Measurements from ENCODE around the gene PRKG2.

PRKG2 gene, protein sequence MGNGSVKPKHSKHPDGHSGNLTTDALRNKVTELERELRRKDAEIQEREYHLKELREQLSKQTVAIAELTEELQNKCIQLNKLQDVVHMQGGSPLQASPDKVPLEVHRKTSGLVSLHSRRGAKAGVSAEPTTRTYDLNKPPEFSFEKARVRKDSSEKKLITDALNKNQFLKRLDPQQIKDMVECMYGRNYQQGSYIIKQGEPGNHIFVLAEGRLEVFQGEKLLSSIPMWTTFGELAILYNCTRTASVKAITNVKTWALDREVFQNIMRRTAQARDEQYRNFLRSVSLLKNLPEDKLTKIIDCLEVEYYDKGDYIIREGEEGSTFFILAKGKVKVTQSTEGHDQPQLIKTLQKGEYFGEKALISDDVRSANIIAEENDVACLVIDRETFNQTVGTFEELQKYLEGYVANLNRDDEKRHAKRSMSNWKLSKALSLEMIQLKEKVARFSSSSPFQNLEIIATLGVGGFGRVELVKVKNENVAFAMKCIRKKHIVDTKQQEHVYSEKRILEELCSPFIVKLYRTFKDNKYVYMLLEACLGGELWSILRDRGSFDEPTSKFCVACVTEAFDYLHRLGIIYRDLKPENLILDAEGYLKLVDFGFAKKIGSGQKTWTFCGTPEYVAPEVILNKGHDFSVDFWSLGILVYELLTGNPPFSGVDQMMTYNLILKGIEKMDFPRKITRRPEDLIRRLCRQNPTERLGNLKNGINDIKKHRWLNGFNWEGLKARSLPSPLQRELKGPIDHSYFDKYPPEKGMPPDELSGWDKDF

DNA sequence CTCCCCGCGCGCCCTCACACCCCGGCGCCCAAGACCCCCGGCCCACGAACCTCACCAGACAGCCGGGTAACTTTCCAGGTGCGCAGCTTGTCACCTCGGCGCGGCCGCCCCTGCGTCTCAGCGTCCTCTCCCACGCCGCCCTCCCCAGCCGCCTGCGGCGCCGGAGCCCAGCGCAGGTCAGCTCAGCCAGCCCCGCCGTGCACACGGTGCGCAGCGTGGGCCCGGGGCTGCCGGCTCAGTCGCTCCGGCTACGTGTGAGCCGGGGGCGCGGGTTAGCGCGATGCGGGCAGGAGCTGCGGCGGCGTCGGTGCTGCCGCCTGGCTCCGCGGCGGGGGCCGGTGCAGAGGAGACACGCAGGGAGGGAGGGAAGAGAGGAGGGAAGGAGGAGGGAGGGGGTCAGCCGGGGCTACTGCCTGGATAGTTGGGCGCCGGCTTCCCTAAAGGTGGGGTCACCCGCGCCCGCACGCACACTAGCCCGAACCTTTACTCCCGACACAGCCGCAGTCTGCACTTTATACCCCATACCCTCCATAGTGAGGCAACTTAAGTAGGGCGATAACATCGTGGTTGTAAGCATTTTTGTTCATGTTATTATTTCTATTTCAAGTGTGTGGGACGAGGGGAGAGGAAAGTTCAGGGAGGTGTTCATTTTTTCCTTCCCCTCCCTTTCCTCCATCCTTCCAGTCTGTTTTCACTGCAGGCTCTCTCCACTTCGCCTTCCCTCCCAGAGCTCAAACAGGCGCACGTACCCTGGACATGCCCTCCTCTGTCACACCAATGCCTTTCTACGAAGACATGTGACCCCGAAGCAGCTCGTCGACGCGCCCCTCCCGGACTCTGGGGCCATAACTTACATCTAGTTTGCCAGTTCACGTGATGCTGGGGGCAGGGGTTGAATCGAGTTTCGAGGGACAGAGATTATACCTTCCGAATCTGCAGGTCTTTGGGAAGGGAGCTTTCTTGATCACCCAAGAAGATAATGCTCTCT lies at the start of gene PRKG2:
TSS of gene PRKG2 (minus strand) at position 342 of the 988 bp plus-strand sequence. CDS start 10,175 bp downstream, outside the sequence.
- Histone ChIP-seq H3K4me1 (no peaks in the 10 kb centered on the region), H3K27ac (no peak within 1 kb of the TSS), H3K4me3 (no peak within 1 kb of the TSS), H3K4me2 (no peak within 1 kb of the TSS), H3K9me3 (replicated peaks in 1 of 11) (peaks cover 0 to 18% (median 10%) of the 10 kb centered on the region in 11 experiments; a peak in 8 of 22 replicates), H3K36me3 (no peaks in the 10 kb centered on the region), H3K9ac (no peak within 1 kb of the TSS), H3K27me3 (no peaks in the 10 kb centered on the region), H4K20me1 (no peaks in the 10 kb centered on the region)
- no peak for TF ChIP-seq Cebpa-rat (IDR thresholded peaks at IDR 0.05)

- TF ChIP-seq Cebpa-rat (IDR thresholded peaks at IDR 0.05), result no peak
- Histone ChIP-seq H3K4me1 (peaks cover 0 to 7% (median 0%) of the 10 kb centered on the region in 10 experiments; a peak in 2 of 20 replicates), H4K20me1 (no peaks in the 10 kb centered on the region), H3K27ac (no peak overlapping the region), H3K36me3 (no peaks in the 10 kb centered on the region), H3K9me3 (replicated peaks in 1 of 11) (no peaks in the 10 kb centered on the region; a peak in 1 of 22 replicates), H3K4me2 (no peak overlapping the region), H3K27me3 (no peaks in the 10 kb centered on the region), H3K9ac (no peak overlapping the region), H3K4me3 (no peak overlapping the region)
These were observed 45.5 kb upstream of the PRKG2 start for GRCh38 chr4:81260443-81261101.

DNA sequence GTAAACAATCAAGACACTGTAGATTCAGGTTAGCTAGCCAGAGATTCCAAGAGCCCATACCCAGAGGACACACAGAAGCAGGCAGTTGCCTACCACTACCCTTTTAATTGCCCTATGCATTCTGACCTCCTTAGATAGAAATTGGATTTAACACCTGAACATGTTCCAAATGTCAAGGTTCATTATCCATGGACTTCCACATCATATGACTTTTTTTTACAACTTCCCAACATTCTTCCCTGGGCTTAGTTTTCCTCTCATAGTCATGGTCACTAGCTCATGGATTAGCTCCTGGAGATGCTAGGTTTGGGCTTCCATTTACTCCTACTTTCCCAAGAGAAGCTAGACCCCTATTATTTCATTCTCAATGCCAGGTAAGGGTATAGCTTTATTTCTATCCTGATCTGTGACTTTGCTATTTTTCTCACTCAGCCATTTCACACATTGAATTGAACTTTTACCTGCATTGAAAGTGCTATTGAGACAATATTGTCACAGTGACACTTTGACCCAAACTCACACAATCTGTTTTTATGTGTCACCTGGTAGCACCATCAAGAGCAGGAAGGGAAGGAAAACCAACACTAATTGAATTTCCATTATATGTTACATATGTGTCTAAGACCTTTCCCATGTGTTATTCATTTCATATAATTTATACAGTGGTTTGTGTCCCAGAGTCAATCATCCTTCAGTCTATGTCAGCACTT lies 44.0 kb upstream of the PRKG2 start:
- Histone ChIP-seq H3K9ac (no peak overlapping the region), H3K27me3 (no peaks in the 10 kb centered on the region), H3K4me1 (peaks cover 0 to 7% (median 0%) of the 10 kb centered on the region in 10 experiments; a peak in 2 of 20 replicates), H3K27ac (no peak overlapping the region), H3K4me3 (no peak overlapping the region), H3K36me3 (no peaks in the 10 kb centered on the region), H3K9me3 (replicated peaks in 1 of 11) (no peaks in the 10 kb centered on the region), H4K20me1 (no peaks in the 10 kb centered on the region), H3K4me2 (no peak overlapping the region)
- no peak for TF ChIP-seq Cebpa-rat (IDR thresholded peaks at IDR 0.05)

DNA sequence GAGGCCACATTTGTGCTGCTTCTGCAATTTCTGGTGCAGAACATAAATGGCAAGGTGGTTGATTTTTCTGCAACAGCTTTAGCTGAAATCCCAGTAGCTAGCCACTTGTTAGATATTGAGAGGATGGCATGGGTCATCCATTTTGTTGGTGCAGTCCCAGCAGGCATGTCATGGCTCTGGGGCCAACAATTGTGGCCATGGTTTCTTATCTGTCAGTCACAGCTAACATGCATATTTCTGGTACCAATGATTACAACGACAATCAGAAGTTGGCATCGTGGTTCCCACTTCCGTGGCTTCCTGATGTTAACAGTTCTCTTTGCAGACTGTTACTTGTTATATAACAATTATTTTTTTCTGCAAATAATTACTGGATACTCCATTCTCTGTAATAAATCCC lies 42.8 kb upstream of the PRKG2 start:
- no peak overlapping the region for H3K27ac ChIP-seq
- no peak for TF ChIP-seq Cebpa-rat (IDR thresholded peaks at IDR 0.05)
- H3K9ac ChIP-seq, result no peak overlapping the region
- no peaks in the 10 kb centered on the region for H3K36me3 ChIP-seq
- H4K20me1 ChIP-seq, result no peaks in the 10 kb centered on the region; a peak in 1 of 22 replicates
- no peak overlapping the region for H3K4me3 ChIP-seq
- H3K27me3 ChIP-seq, result no peaks in the 10 kb centered on the region
- H3K4me1 ChIP-seq, result peaks cover 0 to 7% (median 0%) of the 10 kb centered on the region in 10 experiments; a peak in 2 of 20 replicates
- H3K9me3 ChIP-seq (replicated peaks in 1 of 11), result no peaks in the 10 kb centered on the region
- peak overlapping the region in 1 of 11 experiments; percentile 38; a peak in 1 of 22 replicates for H3K4me2 ChIP-seq

DNA sequence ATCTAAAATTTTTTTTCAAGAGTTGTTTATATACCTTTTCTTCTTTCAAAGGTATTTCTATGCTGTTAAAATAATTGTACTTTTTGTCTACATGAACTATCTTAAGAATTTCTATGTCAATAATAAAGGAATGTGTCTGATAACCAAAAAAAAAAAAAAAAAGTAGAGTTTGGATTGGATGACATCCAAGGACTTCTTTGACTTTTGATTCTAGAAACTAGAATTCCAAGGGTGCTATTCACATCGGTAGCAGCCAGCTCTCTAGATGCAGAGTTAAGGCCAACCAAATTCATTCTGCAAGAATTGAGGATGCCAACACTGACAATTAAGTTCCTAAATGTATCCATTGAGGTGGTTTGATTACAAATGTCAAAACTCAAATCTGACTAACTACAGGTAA lies 42.0 kb upstream of the PRKG2 start:
- Histone ChIP-seq H3K36me3 (no peaks in the 10 kb centered on the region), H3K4me3 (no peak overlapping the region), H3K27ac (no peak overlapping the region), H3K4me2 (no peak overlapping the region), H3K4me1 (peaks cover 0 to 7% (median 0%) of the 10 kb centered on the region in 10 experiments; a peak in 2 of 20 replicates), H3K9ac (no peak overlapping the region), H3K27me3 (no peaks in the 10 kb centered on the region), H3K9me3 (replicated peaks in 1 of 11) (no peaks in the 10 kb centered on the region), H4K20me1 (no peaks in the 10 kb centered on the region; a peak in 1 of 22 replicates)
- TF ChIP-seq Cebpa-rat (IDR thresholded peaks at IDR 0.05), result no peak

DNA sequence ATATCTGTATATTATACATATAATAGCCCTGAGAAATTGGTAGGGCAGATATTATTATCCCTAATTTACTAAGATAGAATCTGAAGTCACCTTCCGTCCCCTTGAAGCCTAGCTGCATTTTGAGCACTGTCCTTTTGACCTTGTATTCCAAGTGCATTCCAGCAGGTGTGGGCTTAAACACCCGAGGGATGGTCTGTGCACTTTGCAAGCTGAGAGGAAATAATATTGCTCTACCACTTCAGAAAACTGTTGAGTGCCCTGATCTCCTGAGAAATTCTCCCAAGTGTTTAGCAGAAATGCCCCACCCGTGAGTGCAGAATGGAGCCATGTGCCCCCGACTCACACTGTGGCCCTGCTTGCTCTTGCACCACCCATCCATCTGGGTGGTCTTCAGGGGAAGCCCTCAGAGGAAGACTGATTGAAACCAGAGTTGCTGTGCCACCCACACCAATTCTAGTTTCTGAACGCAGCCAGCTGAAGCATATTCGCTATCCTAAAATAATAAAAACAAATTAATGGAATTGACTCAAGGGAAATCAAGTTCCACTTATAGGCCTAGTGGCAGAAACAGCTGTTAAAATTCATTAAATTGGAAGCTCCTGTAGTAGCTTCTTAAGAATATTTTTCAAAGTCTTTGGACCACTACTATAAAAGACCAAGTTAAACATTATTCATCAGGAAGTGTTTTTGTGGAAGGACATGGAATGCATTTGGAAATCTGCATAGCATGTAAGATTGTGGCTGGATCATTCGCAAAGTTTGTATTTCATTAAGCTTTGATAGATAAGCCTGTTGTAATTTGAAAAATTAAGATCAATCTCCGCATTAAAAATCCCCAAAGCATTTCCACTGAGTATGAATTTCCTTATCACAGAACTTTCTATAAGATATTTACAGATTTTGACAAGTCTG lies 41.3 kb upstream of the PRKG2 start:
- Histone ChIP-seq H3K27me3 (no peaks in the 10 kb centered on the region), H3K9ac (no peak overlapping the region), H3K27ac (no peak overlapping the region), H3K4me3 (no peak overlapping the region), H3K4me1 (peaks cover 0 to 7% (median 0%) of the 10 kb centered on the region in 10 experiments; a peak in 2 of 20 replicates), H3K9me3 (replicated peaks in 1 of 11) (no peaks in the 10 kb centered on the region), H3K36me3 (no peaks in the 10 kb centered on the region), H3K4me2 (no peak overlapping the region), H4K20me1 (no peaks in the 10 kb centered on the region; a peak in 1 of 22 replicates)
- no peak for TF ChIP-seq Cebpa-rat (IDR thresholded peaks at IDR 0.05)

DNA sequence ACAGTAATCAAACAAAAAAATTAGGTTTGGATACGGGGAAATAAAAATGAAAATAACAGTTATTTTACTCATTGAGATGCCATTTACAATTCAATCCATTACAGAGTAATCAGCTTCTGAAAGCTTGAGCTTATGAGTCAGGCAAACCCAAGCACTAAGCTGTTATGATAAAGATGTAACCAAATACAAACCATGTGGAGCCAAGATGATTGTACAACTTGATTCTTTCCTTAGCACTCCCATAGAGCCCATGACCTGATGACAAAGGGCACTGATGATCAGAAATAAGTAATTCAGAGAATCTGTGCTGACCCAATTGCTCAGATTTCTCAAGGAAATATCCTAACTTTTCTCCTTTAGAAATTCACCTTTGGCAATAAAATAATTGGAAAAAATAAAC lies 40.5 kb upstream of the PRKG2 start:
- no peaks in the 10 kb centered on the region for H3K9me3 ChIP-seq (replicated peaks in 1 of 11)
- TF ChIP-seq Cebpa-rat (IDR thresholded peaks at IDR 0.05), result no peak
- no peak overlapping the region for H3K27ac ChIP-seq

More for the DNA sequence above, 40.5 kb upstream of the PRKG2 start:
- Histone ChIP-seq H3K9ac (no peak overlapping the region), H3K4me2 (no peak overlapping the region), H3K4me3 (no peak overlapping the region), H3K36me3 (no peaks in the 10 kb centered on the region), H3K27me3 (no peaks in the 10 kb centered on the region), H3K4me1 (peaks cover 0 to 7% (median 0%) of the 10 kb centered on the region in 10 experiments; a peak in 2 of 20 replicates), H4K20me1 (no peaks in the 10 kb centered on the region; a peak in 1 of 22 replicates)

Measured in BLaER1 treated with 17β-estradiol and CSF1 and Interleukin-3, amounts not matched to agents 10 nM and 100 nM (cell line).